ENCODE measurements around the gene STEAP4. TPM values are rescaled to one million over a fixed set of nuclear protein-coding genes. Genes with fewer than 3 reads are reported as not detected.
A peak's percentile ranks its signal among the peaks of the same experiment; 100 is the strongest.
"Not testable (repeated sequence)": the region's sequence is repeated elsewhere in the genome, so short reads cannot be mapped to it uniquely, and the experiment has no call there.

The STEAP4 gene
- total RNA-seq, 2 experiments from 2014 or later: not detected

DNA sequence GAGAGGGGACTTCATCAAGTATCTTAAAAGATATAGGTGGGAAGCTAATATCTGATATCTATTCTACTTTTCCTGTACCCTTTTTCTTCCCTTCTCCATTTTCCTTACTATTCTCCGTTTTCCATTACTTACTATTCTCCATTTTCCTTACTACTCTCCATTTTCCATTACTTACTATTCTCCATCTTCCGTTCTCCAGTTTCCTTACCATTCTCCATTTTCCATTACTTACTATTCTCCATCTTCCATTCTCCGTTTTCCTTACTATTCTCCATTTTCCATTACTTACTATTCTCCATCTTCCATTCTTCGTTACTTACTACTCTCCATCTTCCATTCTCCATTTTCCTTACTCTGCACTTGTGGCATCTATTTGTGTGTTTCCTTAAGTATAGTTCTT is 39.3 kb downstream of the STEAP4 start:
- Histone ChIP-seq H3K36me3 (ENCODE audit: insufficient read depth, low read length) (no peaks in the 10 kb centered on the region), H3K9me3 (ENCODE audit: control insufficient read depth in 1 of 2, insufficient read depth in 1 of 2, low read length in 2 of 2) (no peaks in the 10 kb centered on the region), H3K4me1 (ENCODE audit: insufficient read depth, low read length) (no peaks in the 10 kb centered on the region), H3K27ac (ENCODE audit: low read depth in 1 of 2, low read length in 2 of 2) (no peak overlapping the region), H3K27me3 (ENCODE audit: control insufficient read depth in 1 of 2, insufficient read depth in 2 of 2, low read length in 2 of 2) (no peaks in the 10 kb centered on the region), H3K4me3 (ENCODE audit: low read length) (no peak overlapping the region)
- Mint-ChIP-seq H3K4me1 (ENCODE audit: low read depth) (no peaks in the 10 kb centered on the region), H3K9me3 (peaks cover 3% of the 10 kb centered on the region), H3K4me3 (no peak overlapping the region), H3K36me3 (ENCODE audit: low read depth) (no peaks in the 10 kb centered on the region), H3K27ac (no peak overlapping the region), H3K27me3 (peaks cover 13% of the 10 kb centered on the region)
- intact Hi-C loops (cut with DNase I, micrococcal nuclease): no loop called here
- TF ChIP-seq, protein P1, sequence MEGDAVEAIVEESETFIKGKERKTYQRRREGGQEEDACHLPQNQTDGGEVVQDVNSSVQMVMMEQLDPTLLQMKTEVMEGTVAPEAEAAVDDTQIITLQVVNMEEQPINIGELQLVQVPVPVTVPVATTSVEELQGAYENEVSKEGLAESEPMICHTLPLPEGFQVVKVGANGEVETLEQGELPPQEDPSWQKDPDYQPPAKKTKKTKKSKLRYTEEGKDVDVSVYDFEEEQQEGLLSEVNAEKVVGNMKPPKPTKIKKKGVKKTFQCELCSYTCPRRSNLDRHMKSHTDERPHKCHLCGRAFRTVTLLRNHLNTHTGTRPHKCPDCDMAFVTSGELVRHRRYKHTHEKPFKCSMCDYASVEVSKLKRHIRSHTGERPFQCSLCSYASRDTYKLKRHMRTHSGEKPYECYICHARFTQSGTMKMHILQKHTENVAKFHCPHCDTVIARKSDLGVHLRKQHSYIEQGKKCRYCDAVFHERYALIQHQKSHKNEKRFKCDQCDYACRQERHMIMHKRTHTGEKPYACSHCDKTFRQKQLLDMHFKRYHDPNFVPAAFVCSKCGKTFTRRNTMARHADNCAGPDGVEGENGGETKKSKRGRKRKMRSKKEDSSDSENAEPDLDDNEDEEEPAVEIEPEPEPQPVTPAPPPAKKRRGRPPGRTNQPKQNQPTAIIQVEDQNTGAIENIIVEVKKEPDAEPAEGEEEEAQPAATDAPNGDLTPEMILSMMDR (IDR thresholded peaks at IDR 0.05): no peak
- no peak for DNase-seq
- ATAC-seq (ENCODE audit: poor library complexity): no peak
- ChIA-PET POLR2A (no interaction called here), CTCF (no interaction called here)

DNA sequence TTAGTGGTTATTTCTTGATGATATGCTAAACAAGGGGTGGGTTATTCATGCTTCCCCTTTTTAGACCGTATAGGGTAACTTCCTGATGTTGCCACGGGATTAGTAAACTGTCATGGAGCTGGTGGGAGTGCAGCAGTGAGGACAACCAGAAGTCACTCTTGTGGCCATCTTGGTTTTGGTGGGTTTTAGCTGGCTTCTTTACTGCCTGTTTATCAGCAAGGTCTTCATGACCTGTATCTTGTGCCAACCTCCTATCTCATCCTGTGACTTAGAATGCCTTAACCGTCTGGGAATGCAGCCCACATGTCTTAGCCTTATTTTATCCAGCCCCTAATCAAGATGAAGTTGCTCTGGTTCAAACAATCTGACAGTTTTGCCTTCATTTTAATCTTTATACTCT is 41.7 kb downstream of the STEAP4 start:
- ATAC-seq (ENCODE audit: poor library complexity); H3K4me1 ChIP-seq (ENCODE audit: insufficient read depth, low read length); H3K27ac ChIP-seq (ENCODE audit: low read depth in 1 of 2, low read length in 2 of 2); H3K9me3 ChIP-seq (ENCODE audit: control insufficient read depth in 1 of 2, insufficient read depth in 1 of 2, low read length in 2 of 2); POLR2A ChIA-PET; H3K27me3 ChIP-seq (ENCODE audit: control insufficient read depth in 1 of 2, insufficient read depth in 2 of 2, low read length in 2 of 2); H3K9me3 Mint-ChIP-seq; H3K36me3 Mint-ChIP-seq (ENCODE audit: low read depth); H3K36me3 ChIP-seq (ENCODE audit: insufficient read depth, low read length); H3K4me1 Mint-ChIP-seq (ENCODE audit: low read depth); H3K4me3 ChIP-seq (ENCODE audit: low read length); intact Hi-C loops (cut with DNase I, micrococcal nuclease); H3K4me3 Mint-ChIP-seq; H3K27ac Mint-ChIP-seq: not testable (repeated sequence)
- peaks cover 10% of the 10 kb centered on the region for H3K27me3 Mint-ChIP-seq
- peak in 2 of 14 experiments; percentile 20 to 26 for DNase-seq
- CTCF ChIA-PET: interaction anchor here (0.7 kb wide), 2 partner anchors 20 to 24 kb away, joined by 3 to 4 read pairs; no protein-coding TSS in a partner anchor

DNA sequence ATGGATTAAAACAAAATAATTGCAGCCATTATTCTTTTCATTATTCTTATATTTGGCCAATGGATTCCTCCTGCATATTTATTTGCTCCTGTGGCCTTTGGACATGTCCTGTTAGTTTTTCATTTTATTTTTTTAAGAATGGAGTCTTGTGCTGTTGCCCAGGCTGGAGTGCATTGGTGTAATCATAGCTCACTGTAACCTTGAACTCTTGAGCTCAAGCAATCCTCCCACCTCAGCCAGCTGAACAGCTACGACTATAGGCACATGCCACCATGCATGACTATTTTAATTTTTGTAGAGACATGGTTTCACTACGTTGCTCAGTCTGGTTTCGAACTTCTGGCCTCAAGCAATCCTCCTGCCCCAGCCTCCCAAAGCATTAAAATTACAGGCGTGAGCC is 44.1 kb downstream of the STEAP4 start:
- Histone ChIP-seq H3K36me3 (ENCODE audit: insufficient read depth, low read length) (no peaks in the 10 kb centered on the region), H3K4me3 (ENCODE audit: low read length) (no peak overlapping the region), H3K27me3 (ENCODE audit: control insufficient read depth in 1 of 2, insufficient read depth in 2 of 2, low read length in 2 of 2) (no peaks in the 10 kb centered on the region), H3K4me1 (ENCODE audit: insufficient read depth, low read length) (no peaks in the 10 kb centered on the region), H3K27ac (ENCODE audit: low read depth in 1 of 2, low read length in 2 of 2) (no peak overlapping the region), H3K9me3 (ENCODE audit: control insufficient read depth in 1 of 2, insufficient read depth in 1 of 2, low read length in 2 of 2) (no peaks in the 10 kb centered on the region)
- intact Hi-C loops (cut with DNase I, micrococcal nuclease): no loop called here
- no peaks in the 10 kb centered on the region for H3K4me1 Mint-ChIP-seq (ENCODE audit: low read depth)
- no peak for ATAC-seq (ENCODE audit: poor library complexity)
- H3K27me3 Mint-ChIP-seq: peaks cover 19% of the 10 kb centered on the region
- H3K9me3 Mint-ChIP-seq: peaks cover 2% of the 10 kb centered on the region
- H3K4me3 Mint-ChIP-seq: no peak overlapping the region
- TF ChIP-seq, protein P1 (IDR thresholded peaks at IDR 0.05): no peak
- H3K36me3 Mint-ChIP-seq (ENCODE audit: low read depth): no peaks in the 10 kb centered on the region
- no peak for DNase-seq
- no peak overlapping the region for H3K27ac Mint-ChIP-seq
- POLR2A ChIA-PET: no interaction called here
- CTCF ChIA-PET: interaction anchor here (1.4 kb wide), 1 partner anchor 8 kb away, joined by 3 read pairs; no protein-coding TSS in a partner anchor

DNA sequence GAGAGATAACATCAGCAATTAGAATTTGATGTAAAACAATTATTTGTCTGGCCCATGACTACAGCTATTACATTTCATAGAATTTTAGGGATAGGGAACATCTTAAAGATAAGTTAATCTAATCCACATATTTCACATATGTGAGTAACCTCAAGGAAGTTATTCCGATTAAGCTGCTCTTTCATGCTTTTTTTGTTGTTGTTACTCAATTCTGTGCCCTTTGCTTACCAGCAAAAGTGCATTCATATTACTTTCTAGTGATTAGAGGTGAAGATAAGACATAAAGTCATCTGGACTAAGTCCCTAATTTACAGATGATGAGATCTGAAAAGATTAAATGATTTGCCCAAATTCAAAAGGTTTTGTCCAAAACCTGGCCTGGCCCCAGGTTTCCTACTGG is 46.0 kb downstream of the STEAP4 start:
- POLR2A ChIA-PET: no interaction called here
- H3K4me1 Mint-ChIP-seq (ENCODE audit: low read depth): no peaks in the 10 kb centered on the region

More for the DNA sequence above, 46.0 kb downstream of the STEAP4 start:
- Histone ChIP-seq H3K4me3 (ENCODE audit: low read length) (no peak overlapping the region), H3K27me3 (ENCODE audit: control insufficient read depth in 1 of 2, insufficient read depth in 2 of 2, low read length in 2 of 2) (no peaks in the 10 kb centered on the region), H3K4me1 (ENCODE audit: insufficient read depth, low read length) (no peaks in the 10 kb centered on the region), H3K27ac (ENCODE audit: low read depth in 1 of 2, low read length in 2 of 2) (no peak overlapping the region), H3K36me3 (ENCODE audit: insufficient read depth, low read length) (no peaks in the 10 kb centered on the region), H3K9me3 (ENCODE audit: control insufficient read depth in 1 of 2, insufficient read depth in 1 of 2, low read length in 2 of 2) (no peaks in the 10 kb centered on the region)
- peaks cover 24% of the 10 kb centered on the region for H3K27me3 Mint-ChIP-seq
- CTCF ChIA-PET: interaction anchor here (0.8 kb wide), 1 partner anchor 32 kb away, joined by 3 read pairs; no protein-coding TSS in a partner anchor
- H3K27ac Mint-ChIP-seq: no peak overlapping the region
- ATAC-seq (ENCODE audit: poor library complexity): no peak
- intact Hi-C loops (cut with DNase I, micrococcal nuclease): no loop called here
- H3K4me3 Mint-ChIP-seq: no peak overlapping the region
- TF ChIP-seq, protein P1 (IDR thresholded peaks at IDR 0.05): no peak
- no peaks in the 10 kb centered on the region for H3K9me3 Mint-ChIP-seq
- DNase-seq: no peak
- no peaks in the 10 kb centered on the region for H3K36me3 Mint-ChIP-seq (ENCODE audit: low read depth)
